OCI-LY7 (cell line): ENCODE measurements around the gene TAF5.

Source experiments
- CTCF ChIP-seq: fragments of 200-600 bp; sonication (generic); conservative IDR thresholded peaks from 2 replicates; pipeline ENCODE4 v1.5.1; 2014; ENCODE audit warnings: mild to moderate bottlenecking, antibody characterized with exemption, low read length, moderate library complexity, mixed read lengths
- EZH2phosphoT487 ChIP-seq: fragments of 200-600 bp; sonication (generic); IDR thresholded peaks from 2 replicates; pipeline ENCODE4 v1.6.1; 2018; ENCODE audit warnings: low read depth, borderline replicate concordance, mild to moderate bottlenecking, mixed run types, antibody characterized with exemption, low read length, moderate library complexity, mixed read lengths

- TF ChIP-seq CTCF: no peak
- TF ChIP-seq EZH2phosphoT487: no peak
These were observed 26.4 kb downstream of the TAF5 start for GRCh38 chr10:103394180-103394579.
